Thyroid gland (tissue), 4 donors: Measurements from ENCODE around the gene RILPL1. TPM values are rescaled to one million over a fixed set of nuclear protein-coding genes. Genes with fewer than 3 reads are reported as not detected.
A peak's percentile ranks its signal among the peaks of the same experiment; 100 is the strongest.
"Not testable (repeated sequence)": the region's sequence is repeated elsewhere in the genome, so short reads cannot be mapped to it uniquely, and the experiment has no call there.

Source experiments
- DNase-seq, 2 donors: peaks; one replicate each; pipeline ENCODE4 v3.0.0-alpha.2; 2019
- H3K27ac ChIP-seq, 3 donors: fragments of 200-600 bp; sonication (generic); 1 replicate in 2 of 3; 2 replicates in 1 of 3; pipeline ENCODE4 v1.5.1; 2016 to 2019; ENCODE audit warnings: mild to moderate bottlenecking in 1 of 3, moderate library complexity in 1 of 3
- H3K27me3 ChIP-seq: fragments of 200-600 bp; sonication (generic); one replicate; pipeline ENCODE4 v1.5.1; 2019
- H3K36me3 ChIP-seq, 2 donors: fragments of 200-600 bp; sonication (generic); one replicate each; pipeline ENCODE4 v1.5.1; 2016 to 2019
- H3K4me1 ChIP-seq, 2 donors: fragments of 200-600 bp; sonication (generic); one replicate each; pipeline ENCODE4 v1.5.1; 2017 to 2019
- H3K4me3 ChIP-seq, 3 donors: fragments of 200-600 bp; sonication (generic); replicated peaks in 1 of 3; 1 replicate in 2 of 3; 2 replicates in 1 of 3; pipeline ENCODE4 v1.5.1; 2016; ENCODE audit warnings: mild to moderate bottlenecking in 1 of 3
- H3K9me3 ChIP-seq: fragments of 200-600 bp; sonication (generic); one replicate; pipeline ENCODE4 v1.5.1; 2017
- POLR2A ChIP-seq, 2 donors: fragments of 450-650 bp; IDR thresholded peaks; one replicate each; pipeline ENCODE4 v1.6.1; 2017; ENCODE audit warnings: antibody characterized with exemption in 2 of 2, mild to moderate bottlenecking in 2 of 2, moderate library complexity in 1 of 2
- WGBS, 2 donors: methylation state at CpG; one replicate each; pipeline ENCODE4 v1.1.5; 2017; 5-methylcytosine and 5-hydroxymethylcytosine counted together
- intact Hi-C: fragments of 100-400 bp; cut with DNase I; formaldehyde crosslinking; loops from one replicate; pipeline ENCODE4 v1.15.1; 2023
- total RNA-seq, 4 donors: library from RNA; depleted of rRNA; stranded (reverse); fragments of >200 nt; gene quantifications; one replicate each; pipeline ENCODE4 v1.2.3, GENCODE V29; 2016
- TF ChIP-seq, protein P1 (sequence below), 6 experiments: fragments of 200-600 bp in 3 of 6; fragments of 450-650 bp in 3 of 6; sonication (generic) in 3 of 6; IDR thresholded peaks; one replicate each; pipeline ENCODE4 v1.5.1; 2016 to 2019; ENCODE audit warnings: antibody characterized with exemption in 6 of 6, mild to moderate bottlenecking in 2 of 6, inconsistent platforms in 1 of 6, moderate library complexity in 1 of 6

The RILPL1 gene, protein sequence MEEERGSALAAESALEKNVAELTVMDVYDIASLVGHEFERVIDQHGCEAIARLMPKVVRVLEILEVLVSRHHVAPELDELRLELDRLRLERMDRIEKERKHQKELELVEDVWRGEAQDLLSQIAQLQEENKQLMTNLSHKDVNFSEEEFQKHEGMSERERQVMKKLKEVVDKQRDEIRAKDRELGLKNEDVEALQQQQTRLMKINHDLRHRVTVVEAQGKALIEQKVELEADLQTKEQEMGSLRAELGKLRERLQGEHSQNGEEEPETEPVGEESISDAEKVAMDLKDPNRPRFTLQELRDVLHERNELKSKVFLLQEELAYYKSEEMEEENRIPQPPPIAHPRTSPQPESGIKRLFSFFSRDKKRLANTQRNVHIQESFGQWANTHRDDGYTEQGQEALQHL
- total RNA-seq = 10 to 100 TPM; 22.0 to 37.8 (median 31.6) TPM

DNA sequence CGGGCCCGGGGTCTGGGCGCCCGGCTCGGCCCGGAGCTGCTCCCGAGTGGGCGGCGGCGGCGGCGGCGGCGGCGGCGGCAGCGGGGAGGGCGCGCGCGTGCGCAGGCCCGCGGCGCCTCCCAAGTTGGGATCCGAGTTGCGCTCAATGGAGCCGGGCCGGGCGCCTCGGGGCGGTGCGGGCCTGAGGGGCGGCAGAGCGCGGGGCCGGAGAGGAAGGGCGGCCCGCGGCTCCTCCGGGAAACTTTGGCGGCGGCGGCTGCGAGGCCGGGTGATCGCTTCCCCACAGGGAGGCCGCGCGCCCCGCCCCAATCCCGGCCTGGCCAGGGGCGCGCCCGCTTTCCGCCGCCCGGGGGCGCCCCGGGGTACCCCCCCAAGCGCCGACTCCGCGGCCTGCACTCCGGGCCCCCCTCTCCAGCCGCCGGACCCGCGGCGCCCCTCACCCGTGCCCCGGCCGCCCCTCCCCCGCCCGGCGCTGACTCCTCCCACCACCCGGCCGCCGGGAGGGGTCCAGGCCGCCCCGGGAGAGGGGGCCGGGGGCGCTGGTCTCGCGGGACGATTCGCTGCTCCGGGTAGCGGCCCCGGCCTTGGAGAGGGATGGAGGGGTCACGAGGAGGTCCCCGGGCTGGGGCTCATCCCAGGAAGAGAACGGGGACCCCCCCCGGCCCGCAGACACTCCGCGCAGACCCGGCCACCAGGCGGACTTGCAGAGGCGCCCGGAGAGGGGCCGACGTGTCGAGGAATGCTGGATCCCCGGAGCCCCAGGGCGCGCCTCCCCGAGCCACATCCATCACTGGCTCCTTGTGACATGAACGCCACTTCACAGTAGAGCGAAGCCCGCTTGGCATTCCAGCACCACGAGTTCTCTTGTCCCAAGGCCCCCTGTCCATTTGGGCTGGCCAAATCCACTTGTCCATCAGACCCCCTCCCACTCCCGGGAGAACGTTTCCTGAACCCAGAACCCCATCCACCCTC, at the start of gene RILPL1:
TSS of gene RILPL1 (minus strand) at position 48 of the 972 bp plus-strand sequence. CDS start 237 bp downstream, outside the sequence.
- Histone ChIP-seq H3K9me3 (no peaks in the 10 kb centered on the region), H3K4me3 (peak within 1 kb of the TSS; percentile 22 to 75 (median 49)), H3K27me3 (no peaks in the 10 kb centered on the region), H3K27ac (peak within 1 kb of the TSS; percentile 77 to 87 (median 87)), H3K4me1 (peaks cover 24 to 38% of the 10 kb centered on the region in 2 donors), H3K36me3 (no peaks in the 10 kb centered on the region)
- peak; percentile 67 to 74 for DNase-seq
- intact Hi-C loops = loop anchor here (10.0 kb wide), 1 partner anchor 59 kb away; no protein-coding TSS in a partner anchor
- 0 to 3% methylated on average over 2 to 6 of the region's 114 CpGs for WGBS, 2 donors
- TF ChIP-seq POLR2A (IDR thresholded peaks at IDR 0.05) = peak in 1 of 2 donors; percentile 45
- TF ChIP-seq, protein P1, sequence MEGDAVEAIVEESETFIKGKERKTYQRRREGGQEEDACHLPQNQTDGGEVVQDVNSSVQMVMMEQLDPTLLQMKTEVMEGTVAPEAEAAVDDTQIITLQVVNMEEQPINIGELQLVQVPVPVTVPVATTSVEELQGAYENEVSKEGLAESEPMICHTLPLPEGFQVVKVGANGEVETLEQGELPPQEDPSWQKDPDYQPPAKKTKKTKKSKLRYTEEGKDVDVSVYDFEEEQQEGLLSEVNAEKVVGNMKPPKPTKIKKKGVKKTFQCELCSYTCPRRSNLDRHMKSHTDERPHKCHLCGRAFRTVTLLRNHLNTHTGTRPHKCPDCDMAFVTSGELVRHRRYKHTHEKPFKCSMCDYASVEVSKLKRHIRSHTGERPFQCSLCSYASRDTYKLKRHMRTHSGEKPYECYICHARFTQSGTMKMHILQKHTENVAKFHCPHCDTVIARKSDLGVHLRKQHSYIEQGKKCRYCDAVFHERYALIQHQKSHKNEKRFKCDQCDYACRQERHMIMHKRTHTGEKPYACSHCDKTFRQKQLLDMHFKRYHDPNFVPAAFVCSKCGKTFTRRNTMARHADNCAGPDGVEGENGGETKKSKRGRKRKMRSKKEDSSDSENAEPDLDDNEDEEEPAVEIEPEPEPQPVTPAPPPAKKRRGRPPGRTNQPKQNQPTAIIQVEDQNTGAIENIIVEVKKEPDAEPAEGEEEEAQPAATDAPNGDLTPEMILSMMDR (IDR thresholded peaks at IDR 0.05) = peak in 4 of 6 experiments; percentile 13 to 52 (median 29)

DNA sequence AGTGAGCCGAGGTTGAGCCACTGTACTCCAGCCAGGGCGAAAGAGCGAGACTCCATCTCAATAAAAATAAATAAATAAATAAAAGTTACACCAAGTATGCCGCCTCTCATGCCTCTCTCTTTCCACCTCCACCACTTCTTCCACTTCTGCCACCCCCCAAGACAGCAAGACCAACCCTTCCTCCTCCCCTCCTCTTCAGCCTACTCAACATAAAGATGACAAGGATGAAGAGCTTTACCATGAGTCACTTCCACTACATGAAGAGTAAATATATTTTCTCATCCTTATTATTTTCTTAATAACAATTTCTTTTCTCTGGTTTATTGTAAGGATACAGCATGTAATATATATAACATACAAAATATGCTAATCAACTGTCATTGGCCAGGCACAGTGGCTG, 47.3 kb upstream of the RILPL1 start:
- DNase-seq = no peak
- Histone ChIP-seq H3K4me3 (no peak overlapping the region), H3K4me1 (peaks cover 17 to 21% of the 10 kb centered on the region in 2 donors), H3K36me3 (no peaks in the 10 kb centered on the region), H3K27ac (no peak overlapping the region), H3K9me3 (no peaks in the 10 kb centered on the region), H3K27me3 (no peaks in the 10 kb centered on the region)
- TF ChIP-seq POLR2A (IDR thresholded peaks at IDR 0.05) = no peak
- intact Hi-C loops = loop anchor here (5.0 kb wide), 1 partner anchor 193 kb away; no protein-coding TSS in a partner anchor
- 89 to 93% methylated on average over 4 of the region's 4 CpGs for WGBS, 2 donors

DNA sequence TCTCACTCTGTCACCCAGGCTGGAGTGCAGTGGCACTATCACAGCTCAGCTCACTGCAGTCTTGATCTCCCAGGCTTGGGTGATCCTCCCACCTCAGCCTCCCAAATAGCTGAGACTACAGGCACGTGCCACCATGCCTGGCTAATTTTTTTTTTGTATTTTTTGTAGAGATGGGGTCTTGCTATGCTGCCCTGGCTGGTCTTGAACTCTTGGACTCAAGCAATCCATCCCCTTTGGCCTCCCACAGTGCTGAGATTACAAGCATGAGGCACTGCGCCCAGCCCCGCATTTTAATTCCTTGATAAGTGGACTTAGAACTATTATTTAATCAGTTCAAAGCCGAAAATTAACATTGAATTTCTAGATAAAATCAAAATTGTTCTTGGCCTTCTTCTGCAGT, 45.3 kb upstream of the RILPL1 start:
- intact Hi-C loops = loop anchor here (5.0 kb wide), 1 partner anchor 37 kb away; no protein-coding TSS in a partner anchor
- not testable (repeated sequence) for H3K4me3 ChIP-seq, H3K36me3 ChIP-seq, DNase-seq, H3K27me3 ChIP-seq, H3K27ac ChIP-seq, H3K9me3 ChIP-seq
- WGBS, 2 donors = 90 to 98% methylated on average over 4 of the region's 4 CpGs
- peaks cover 11 to 13% of the 10 kb centered on the region in 2 donors for H3K4me1 ChIP-seq

DNA sequence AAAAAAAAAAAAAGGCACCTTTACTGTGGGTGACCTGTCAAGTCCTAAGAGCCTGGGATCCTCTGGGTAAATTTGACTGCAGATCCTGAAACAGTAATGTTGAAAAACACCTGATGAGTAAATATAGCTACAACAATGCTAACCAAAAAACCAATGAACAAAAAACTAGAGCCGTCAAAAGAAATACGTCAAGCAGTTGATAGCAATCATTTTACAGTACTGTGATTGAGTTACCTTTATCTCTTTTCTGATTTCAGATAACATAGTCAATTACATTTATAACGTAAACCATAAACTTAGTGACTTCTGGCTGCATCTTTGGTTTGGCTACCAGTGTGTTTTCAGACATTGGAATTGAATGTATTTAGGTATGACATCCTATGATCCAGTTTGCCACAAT, 44.7 kb upstream of the RILPL1 start:
- 94 to 98% methylated on average over 3 of the region's 3 CpGs for WGBS, 2 donors

DNA sequence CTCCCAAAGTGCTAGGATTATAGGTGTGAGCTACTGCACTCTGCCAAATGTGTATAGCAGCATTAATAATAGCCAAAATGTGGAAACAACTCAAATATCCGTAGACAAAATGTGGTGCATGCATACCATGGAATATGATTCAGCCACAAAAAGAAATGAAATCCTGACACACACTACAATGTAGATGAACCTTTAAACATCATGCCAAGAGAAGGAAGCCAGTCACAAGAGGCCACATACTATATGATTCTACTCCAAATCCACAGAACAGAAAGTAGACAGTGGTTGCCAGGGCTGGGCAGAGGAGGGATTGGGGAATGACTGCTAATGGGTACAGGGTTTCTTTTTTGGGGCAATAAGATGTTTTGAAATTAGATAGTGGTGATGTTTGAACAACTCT, 43.1 kb upstream of the RILPL1 start:
- Histone ChIP-seq H3K4me1 (no peaks in the 10 kb centered on the region), H3K27me3 (no peaks in the 10 kb centered on the region), H3K27ac (no peak overlapping the region), H3K36me3 (no peaks in the 10 kb centered on the region), H3K4me3 (no peak overlapping the region), H3K9me3 (no peaks in the 10 kb centered on the region)
- no peak for TF ChIP-seq POLR2A (IDR thresholded peaks at IDR 0.05)
- TF ChIP-seq, protein P1 (IDR thresholded peaks at IDR 0.05) = no peak
- WGBS, 2 donors = 85 to 89% methylated on average over 1 of the region's 1 CpG
- intact Hi-C loops = loop anchor here (5.0 kb wide), 1 partner anchor 34 kb away; no protein-coding TSS in a partner anchor
- DNase-seq = no peak

More for the DNA sequence above, 44.7 kb upstream of the RILPL1 start:
- Histone ChIP-seq H3K27me3 (no peaks in the 10 kb centered on the region), H3K4me1 (peaks cover 10 to 11% of the 10 kb centered on the region in 2 donors), H3K9me3 (no peaks in the 10 kb centered on the region), H3K27ac (no peak overlapping the region), H3K4me3 (no peak overlapping the region), H3K36me3 (no peaks in the 10 kb centered on the region)
- intact Hi-C loops = loop anchor here (5.0 kb wide), 1 partner anchor 36 kb away; no protein-coding TSS in a partner anchor
- TF ChIP-seq, protein P1 (IDR thresholded peaks at IDR 0.05) = no peak
- TF ChIP-seq POLR2A (IDR thresholded peaks at IDR 0.05) = no peak
- no peak for DNase-seq
